HFF-Myc (cell line): ENCODE results near the gene SCAMP4.

Experiments used
- DNase-seq: peaks from one replicate; pipeline ENCODE4 v3.0.0-alpha.2; 2011; ENCODE audit warnings: low read depth; ENCODE audit errors: extremely low read depth
- H3K4me3 ChIP-seq: replicated peaks from 2 replicates; pipeline ENCODE4 v1.5.1; 2011; ENCODE audit warnings: low read depth, mild to moderate bottlenecking, control low read depth, low read length
- CTCF ChIP-seq: IDR thresholded peaks from 2 replicates; pipeline ENCODE4 v1.5.1; 2012; ENCODE audit warnings: mild to moderate bottlenecking, low read depth, low read length, control low read depth; ENCODE audit errors: missing control alignments

Gene SCAMP4

DNA sequence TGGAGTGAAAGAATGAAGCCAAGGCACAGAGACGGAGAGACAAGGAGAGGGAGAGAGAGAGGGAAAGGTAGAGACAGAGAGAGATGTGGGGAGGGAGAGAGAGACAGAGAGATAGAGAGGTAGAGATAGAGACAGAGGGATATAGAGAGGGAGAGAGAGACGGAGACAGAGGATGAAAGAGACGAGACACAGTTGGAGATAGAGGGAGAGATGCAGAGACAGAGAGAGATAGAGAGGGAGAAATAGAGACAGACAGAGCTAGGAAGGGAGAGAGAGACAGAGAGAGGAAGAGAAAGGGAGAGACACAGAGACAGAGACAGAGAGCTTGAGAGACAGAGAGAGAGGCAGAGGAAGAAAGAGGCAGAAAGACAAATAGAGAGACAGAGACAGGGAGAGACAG lies 31.2 kb downstream of the SCAMP4 start:
- TF ChIP-seq CTCF: no peak

GRCh38 chr19:1936916-1937610 lies 31.9 kb downstream of the SCAMP4 start:
- no peak for TF ChIP-seq CTCF
- DNase-seq: no peak
- no peak overlapping the region for H3K4me3 ChIP-seq

More for the DNA sequence above, 31.2 kb downstream of the SCAMP4 start:
- no peak for DNase-seq
- no peak overlapping the region for H3K4me3 ChIP-seq

DNA sequence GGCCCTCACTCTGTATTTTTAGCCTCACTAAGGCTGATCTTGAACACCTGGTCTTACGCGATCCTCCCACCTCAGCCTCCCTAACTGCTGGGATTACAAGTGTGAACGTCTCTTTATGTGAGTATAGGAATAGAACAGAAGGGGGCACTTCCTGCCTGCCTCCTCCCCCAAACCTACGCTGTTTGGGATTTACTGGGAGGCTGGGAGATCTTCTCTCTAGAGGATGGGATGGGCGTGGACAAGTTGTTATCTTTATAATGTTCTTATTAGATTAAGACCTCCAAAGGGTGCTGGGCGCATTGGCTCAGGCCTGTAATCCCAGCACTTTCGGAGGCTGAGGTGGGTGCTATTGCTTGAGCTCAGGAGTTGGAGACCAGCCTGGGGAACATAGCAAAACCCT lies 32.9 kb downstream of the SCAMP4 start:
- no peak for TF ChIP-seq CTCF
- H3K4me3 ChIP-seq: no peak overlapping the region
- DNase-seq: no peak

DNA sequence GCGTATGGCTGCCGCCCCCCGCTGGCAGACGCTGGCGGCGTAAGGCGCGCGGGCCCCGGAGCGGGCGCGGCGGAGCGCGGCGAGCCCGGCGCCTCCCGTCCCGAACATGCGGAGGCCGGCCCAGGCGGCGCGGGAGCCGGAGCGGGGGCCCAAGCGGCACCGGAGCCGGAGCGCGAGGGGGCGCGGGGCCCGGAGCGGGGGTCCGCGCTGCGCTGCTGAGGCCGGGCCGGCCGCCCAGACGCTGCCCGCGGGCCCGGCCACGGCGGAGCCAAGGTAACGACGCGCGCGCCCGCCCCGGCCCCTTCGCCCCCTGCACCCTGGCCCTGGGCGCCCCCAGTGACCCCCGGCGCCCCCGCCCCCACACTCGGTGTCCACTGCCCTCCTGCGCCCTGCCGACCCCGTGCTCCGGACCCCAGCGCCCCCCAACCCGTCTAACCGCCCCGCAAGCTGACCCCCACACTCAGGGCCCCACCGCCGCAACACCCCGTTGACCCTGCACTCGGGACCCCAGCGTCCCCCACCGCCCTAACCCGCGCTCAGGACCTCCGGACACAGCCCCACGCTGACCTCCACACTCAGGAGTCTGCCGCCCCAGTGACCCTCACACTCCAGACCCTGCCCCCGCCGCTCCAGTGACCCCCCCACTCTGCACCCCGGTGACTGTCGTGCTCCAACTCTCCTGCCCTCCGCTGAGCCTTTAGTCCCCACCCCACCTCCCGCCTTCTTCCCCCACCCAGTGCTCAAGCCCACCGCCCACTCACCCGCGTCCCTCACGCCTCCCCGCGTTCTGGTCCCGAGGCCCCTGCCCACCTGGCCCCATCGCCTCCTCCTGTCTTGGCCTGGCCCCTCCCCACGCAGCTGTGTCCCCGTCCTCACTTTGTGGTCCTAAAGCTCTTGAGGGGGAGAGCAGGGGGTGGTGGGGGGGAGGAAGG lies 36.2 kb downstream of the SCAMP4 start, which contains the start of gene CSNK1G2:
Gene CSNK1G2 (plus strand): TSS at position 27 of the 932 bp plus-strand sequence. CDS start 28,601 bp downstream, outside the sequence.
- no peak for TF ChIP-seq CTCF
- peak within 1 kb of the TSS; percentile 60 for H3K4me3 ChIP-seq

DNA sequence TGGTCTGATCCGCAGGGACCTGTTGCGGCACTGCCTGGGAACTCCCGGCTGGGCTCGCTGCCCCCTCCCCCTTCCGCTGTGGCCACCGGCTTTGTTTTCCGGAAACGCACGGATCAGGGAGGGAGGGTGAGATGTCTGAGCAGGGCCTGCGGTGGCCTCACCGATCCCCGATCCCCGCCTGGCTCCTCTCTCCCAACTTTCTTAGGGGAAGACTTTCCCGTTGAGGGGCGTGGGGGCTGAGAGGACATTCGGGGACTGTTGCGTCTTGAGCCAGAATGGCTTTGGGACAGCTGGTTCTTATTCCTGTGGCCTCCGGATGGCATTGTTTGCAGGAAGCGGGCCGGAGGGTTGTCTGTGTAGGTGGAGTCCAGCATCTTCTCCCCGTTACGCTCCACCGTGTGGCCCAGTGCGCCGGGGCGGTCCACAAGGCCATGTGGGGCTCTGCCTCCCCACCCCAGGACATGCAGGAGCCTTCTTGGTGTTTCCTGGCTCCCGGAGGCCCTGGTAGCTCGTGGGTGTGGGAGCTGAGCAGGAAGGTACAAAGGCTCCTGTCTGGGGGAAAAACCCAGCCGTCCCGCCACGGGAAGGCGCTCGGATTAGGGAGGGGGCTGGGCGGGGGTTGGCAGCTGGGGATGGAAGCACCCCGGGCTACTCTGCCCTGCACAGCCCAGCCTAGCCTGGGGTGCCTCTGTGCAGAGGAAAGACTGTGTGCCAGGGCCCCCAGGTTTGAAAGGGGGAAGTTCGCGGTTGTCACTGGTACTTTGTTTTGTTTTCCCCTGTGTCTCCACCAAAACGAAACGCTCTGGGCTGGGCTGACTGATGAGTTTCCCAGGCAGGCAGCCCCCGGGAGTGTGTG lies 37.1 kb downstream of the SCAMP4 start:
- DNase-seq: peak; percentile 17
- H3K4me3 ChIP-seq: peak overlapping the region; percentile 60
- TF ChIP-seq CTCF: no peak

More for the DNA sequence above, 36.2 kb downstream of the SCAMP4 start, which contains the start of gene CSNK1G2:
- DNase-seq: no peak

DNA sequence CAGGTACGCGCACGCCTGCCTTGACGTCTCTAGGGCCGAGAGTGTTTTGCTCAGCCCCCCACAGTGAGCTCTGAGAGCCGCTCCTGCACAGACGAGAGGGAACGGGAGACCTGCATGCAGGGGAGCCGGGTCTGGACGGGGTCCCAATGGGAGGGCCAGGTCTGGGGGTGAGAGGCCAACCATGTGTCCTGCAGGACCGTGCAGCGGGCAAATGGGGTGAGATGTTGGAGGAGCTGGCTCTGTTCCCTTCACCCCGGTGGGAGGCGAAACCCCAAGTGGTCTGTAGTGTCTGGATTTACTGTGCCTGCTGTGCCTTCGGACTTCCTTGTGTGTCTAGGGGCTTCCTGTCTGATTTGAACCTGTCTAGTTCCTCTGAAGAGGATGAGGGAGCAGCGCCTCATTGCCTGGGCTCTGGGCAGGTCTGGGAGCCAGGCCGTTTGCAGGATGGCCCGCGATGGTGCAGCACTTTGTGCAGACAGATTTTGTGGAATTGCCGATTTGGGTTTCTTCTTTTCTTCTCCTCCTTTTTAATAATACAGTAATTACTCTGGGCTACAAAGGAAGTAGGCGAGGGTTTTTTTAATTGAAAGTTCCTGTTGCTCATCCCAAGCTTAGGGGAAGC lies 37.8 kb downstream of the SCAMP4 start:
- DNase-seq: no peak
- peak overlapping the region; percentile 60 for H3K4me3 ChIP-seq
- no peak for TF ChIP-seq CTCF
